NCI-H1105 (cell line): Measurements from ENCODE around the gene NOTO.

ENCODE experiments used
- DNase-seq: peaks from one replicate; lab custom pipeline; 2025; lab: John Stamatoyannopoulos, UW

Gene NOTO

DNA sequence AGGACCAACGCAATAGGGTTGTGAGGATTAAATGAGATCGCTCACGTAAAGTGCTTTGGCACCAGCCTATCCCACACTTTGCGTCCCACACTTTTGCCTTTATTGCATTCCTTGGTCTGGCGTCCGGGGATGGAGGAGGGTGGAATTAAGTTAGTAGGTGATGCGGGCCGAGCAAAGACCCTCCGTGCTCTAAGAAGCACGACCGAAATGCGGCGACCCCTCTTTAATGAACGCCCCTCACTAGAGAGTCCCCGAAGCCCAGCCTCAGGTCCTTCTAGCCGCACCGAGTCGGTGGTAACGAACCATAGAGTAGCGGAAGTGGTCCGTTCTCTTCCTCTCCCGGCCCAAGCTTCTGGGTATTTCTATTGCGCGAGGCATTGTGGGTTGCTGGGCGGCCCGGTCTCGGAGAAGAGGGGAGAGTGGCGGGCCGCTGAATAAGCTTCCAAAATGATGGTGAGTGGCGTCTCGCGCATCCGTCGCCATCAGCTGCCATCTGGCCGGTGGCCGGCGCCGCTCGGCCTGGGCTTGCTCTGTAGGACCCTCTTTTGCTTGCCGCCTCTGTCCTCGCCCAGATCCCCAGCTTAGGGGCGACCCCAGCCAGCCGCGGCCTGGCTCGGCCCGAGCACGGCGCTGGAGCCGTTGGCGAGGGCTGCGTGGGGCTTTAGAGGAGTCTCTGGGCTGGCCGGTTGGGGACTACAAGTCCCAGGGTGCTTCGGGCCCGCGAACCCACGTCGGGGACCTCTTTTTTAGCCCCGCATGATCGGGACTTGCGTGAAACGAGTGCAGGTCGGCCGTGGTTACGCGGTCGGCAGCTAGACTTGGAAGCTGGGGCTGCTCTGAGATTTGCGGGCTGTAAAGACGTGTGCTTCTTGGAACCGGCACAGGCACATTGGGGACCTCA is 31.8 kb downstream of the NOTO start, which contains the start of gene CCT7:
Gene CCT7 (plus strand): TSS at position 377 of the 901 bp plus-strand sequence. CDS start 71 bp downstream, at position 448.
- peak; percentile 84 for DNase-seq

DNA sequence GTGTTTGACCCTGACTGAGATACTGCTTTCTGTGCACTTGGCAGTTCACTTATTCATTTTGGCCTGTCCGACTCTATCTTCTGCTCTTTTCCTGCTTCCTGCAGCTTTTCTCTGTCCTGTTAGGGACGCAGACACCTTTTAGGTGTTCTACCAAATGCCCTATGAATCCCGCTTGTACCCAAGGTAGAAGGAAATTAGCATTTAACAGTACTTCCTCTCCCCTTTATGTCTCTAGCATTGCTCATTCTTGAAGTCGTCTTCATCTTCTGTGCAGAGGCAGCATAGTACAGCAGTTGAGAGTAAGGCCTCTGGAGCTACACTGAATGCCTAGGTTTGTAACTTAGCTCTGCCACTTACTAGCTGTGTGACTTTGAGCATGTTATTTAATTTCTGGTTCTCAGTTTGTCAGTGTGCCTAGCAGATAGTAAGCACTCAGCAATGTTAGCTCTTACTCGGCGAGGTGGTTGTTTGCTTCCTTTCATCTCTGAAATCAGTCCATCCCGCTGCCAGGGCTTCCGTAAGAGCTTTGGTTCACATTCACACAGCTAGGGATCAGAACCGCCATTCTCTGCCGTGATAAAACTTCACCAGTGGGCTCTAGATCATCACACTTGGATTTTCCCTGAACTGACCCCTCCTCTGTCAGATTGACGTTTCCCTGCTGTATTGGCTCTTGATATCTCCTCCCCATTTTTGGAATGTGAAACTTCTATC is 33.1 kb downstream of the NOTO start:
- no peak for DNase-seq

DNA sequence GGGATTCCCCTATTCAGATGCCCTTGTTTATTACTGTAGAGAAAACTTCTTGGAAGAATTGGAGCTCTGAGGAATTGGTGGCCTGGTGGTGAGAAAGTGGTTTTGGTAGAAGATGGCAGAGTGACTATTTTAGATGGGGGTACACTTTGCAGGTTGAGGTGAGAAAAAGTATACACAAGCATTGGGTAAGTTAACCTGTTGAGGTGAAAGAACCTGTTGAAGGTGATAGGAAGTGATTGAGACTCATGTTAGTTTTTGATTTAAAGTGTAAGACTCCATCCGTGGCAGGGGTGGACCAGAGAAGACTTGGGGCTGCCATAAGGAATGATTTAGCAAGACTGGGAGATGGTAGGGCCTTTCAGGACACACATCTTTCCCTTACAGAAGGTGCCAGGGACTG is 34.8 kb downstream of the NOTO start:
- no peak for DNase-seq

- DNase-seq: no peak
These were observed 35.8 kb downstream of the NOTO start for GRCh38 chr2:73238149-73238548.

DNA sequence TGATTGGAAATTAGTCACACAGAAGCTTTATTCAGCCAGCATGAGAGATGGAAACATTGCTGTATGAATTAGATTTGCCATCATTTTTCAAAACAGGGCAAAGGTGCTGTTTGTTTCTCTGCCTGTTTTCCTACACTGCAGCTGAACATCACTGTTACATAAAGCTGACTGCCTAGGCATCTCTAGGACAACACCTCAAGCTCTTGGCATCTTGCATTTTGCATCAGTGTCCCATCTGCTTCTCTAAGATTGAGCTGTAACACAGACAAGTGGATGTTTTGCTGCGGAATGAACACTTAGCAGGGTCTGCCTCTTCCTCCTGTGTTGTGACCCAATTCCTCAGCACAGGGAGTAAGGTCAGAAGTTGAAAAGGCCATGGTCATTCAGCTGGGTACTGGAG is 36.6 kb downstream of the NOTO start:
- DNase-seq: no peak

- DNase-seq: no peak
These were observed 37.4 kb downstream of the NOTO start for GRCh38 chr2:73239776-73240175.

- DNase-seq: peak; percentile 27
These were observed 41.7 kb downstream of the NOTO start for GRCh38 chr2:73243884-73244570.

DNA sequence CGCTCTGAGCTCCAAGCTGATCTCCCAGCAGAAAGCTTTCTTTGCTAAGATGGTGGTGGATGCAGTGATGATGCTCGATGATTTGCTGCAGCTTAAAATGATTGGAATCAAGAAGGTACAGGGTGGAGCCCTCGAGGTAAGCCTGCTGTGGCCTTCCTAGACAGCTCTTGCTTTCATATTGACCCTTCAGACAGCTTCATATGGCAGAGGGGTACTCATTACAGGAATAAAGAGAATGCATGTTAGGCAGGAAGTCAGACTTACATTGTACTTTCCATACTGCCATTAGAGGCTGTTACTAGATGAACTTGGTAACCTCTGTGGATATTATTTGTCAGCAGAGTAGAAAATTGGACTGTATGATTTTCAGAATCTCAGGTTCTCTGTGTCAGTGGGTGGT is 42.2 kb downstream of the NOTO start:
- no peak for DNase-seq

DNA sequence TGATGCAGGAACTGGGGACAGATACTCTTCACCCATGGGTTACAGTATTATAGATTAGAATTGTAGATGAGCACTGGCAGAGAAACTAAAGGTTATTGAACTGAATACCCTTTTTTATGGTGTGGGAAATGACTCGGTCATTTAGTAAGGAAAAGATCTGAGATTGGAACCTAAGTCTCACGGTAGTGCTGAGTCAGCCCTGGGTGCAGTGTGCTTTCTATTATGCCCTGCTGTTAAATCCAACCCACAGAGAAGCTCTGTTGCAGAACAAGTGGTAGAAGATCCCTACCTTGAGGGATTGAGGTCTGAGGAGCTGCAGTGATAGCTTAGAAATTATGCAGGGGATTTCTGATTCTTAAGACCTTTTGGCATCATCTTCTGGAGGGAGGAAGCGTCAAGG is 44.5 kb downstream of the NOTO start:
- DNase-seq: no peak

GRCh38 chr2:73249636-73250035 is 47.3 kb downstream of the NOTO start:
- no peak for DNase-seq

- no peak for DNase-seq
These were observed 48.8 kb downstream of the NOTO start for GRCh38 chr2:73250872-73251846.

DNA sequence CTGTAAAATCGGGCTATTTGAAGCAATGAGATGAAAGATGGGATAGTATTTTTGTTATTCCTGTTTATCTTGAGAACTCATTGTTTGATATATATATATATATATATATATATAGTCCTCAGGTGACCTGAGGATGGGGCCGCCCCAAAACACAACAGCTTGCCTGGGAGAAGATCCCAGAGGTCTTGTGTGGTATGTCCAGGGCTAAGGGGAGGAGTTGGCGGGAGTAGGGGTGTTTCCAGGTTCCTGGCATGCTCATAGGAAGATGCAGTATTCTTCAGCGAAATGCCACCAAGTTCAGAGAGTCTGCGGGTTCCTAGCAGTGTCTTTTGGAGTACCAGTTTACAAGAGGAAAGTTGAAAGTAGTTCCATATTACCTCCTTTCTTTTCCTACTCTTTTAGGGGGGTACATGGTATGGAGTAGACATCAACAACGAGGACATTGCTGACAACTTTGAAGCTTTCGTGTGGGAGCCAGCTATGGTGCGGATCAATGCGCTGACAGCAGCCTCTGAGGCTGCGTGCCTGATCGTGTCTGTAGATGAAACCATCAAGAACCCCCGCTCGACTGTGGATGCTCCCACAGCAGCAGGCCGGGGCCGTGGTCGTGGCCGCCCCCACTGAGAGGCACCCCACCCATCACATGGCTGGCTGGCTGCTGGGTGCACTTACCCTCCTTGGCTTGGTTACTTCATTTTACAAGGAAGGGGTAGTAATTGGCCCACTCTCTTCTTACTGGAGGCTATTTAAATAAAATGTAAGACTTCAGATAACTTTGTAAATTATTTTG is 50.1 kb downstream of the NOTO start:
- no peak for DNase-seq

- DNase-seq: no peak
These were observed 51.0 kb downstream of the NOTO start for GRCh38 chr2:73253400-73253799.

GRCh38 chr2:73253901-73254300 is 51.5 kb downstream of the NOTO start:
- DNase-seq: no peak

GRCh38 chr2:73254343-73255006 is 52.1 kb downstream of the NOTO start:
- DNase-seq: no peak

DNA sequence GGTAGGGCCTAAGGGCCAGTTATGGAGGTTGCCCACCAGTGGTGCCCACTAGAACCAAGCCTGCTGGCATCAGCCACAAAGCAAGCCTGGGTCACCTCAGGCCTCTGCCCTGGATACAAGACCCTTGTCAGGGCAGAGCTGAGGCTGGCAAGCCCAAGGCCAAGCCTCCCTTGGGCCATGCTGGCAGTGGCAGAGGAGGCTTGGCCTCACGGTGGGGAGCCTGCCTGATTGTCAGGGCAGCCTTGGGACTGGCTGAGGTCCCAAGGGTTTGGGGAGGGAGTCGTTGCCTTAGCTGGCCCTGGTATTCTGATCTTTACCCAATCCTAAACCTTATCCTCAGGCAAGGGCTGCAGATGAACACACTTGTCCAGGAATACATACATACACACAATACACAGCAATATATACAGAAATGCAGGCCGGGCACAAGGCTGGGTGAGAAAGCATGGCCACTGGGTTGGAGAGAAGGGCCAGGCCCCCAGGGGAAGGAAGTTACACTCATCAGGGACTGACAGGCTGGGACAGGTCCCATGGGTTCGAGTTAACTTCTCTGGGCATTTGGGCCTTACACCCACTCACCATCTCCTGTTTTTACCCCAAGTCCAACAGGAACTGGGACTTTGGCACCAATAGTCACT is 52.8 kb downstream of the NOTO start:
- DNase-seq: no peak

DNA sequence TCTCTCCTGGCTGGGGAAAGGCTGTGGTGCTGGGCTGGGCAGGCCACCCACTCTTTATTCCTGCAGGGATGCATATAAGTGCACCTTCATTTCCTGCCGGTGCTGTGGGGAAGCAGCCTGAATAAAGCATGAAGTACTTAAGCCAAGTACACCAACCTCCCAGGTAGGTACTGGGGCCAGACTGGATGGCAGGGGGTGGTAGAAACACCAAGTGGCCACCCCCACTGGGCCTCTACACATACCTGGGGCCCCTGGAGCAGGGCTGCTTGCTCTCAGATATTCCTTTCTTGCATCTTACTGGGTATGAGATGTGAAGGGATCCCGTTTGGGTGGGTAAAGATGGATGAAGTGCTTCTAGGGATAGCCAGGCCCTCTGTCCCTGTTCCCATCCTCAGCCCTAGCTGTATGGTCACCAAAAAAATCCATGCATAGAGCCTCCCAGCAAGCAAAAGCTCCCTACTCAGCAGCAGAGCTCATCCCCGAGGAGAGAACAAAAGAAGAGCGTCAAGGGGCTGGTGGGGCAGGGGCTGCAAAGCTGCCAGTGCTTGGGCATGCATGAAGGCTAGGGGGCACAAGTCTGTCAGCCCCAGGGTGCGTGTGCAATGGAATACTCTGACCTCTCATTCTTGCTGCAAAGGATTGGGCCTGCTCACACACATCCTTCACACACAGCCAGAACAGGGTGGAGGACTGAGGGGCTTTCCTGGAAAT is 53.7 kb downstream of the NOTO start:
- no peak for DNase-seq

DNA sequence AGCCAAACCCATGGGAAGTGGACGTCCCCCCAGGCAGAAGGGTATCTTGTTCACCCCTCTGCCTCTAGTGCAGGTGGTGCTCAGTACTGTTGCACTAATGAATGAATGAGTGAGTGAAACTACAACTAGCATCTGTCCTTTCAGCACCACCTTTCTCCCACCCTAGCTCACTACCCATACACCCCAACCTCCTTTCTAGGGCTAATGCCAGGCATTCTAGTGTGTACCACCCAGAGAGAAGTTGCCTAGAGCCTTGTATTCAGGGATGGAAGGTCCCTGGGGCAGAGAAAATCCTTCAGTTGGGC is 54.2 kb downstream of the NOTO start:
- no peak for DNase-seq

DNA sequence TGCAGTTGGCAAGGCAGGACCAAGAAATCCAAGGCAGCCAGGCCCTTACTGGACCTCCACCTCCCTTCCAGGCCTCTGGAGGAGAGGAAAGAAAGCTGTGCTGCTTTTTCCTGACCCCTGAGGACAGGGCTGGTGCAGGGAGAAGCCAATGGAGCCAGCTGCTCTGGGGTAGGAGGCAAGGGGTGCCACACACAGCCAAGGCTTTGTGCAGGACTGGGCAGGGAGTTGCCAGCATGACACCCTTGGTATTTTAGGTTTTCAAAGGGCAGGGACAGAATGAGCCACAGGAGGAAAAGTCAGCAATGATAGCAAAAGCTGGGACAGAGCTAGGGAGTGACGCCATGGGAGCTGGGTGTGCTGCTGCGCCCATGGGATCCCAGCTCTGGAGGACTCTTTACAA is 54.6 kb downstream of the NOTO start:
- DNase-seq: no peak
